IMR-90 (cell line): ENCODE data around the gene C5. TPM values are rescaled to one million over a fixed set of nuclear protein-coding genes. Genes with fewer than 3 reads are reported as not detected.

Experiments used
- ATAC-seq: fragments of 200-7000 bp; cut with Tn5 transposase; 2 replicates; pipeline ENCODE4 v1.9.1; 2020; ENCODE audit warnings: low read depth, mild to moderate bottlenecking, moderate library complexity
- BruUV-seq: library from RNA; stranded (reverse); fragments of 400-500 nt; replicated peaks from 2 replicates; lab custom pipeline; 2021; lab: Mats Ljungman, UMichigan
- CTCF ChIA-PET: fragments of 300-600 bp; formaldehyde crosslinking; extraction: SDS; loops from one replicate; lab custom pipeline; 2021; ENCODE audit warnings: antibody characterized with exemption; lab: Yijun Ruan, JAX
- POLR2A ChIA-PET: fragments of 300-600 bp; sonication (Branson Sonifier 250); formaldehyde crosslinking; loops from one replicate; lab custom pipeline; 2022; ENCODE audit warnings: antibody characterized with exemption; ENCODE audit not compliant: unreplicated experiment; lab: Charles Lee
- DNase-seq: peaks from one replicate; pipeline ENCODE4 v3.0.0; 2013
- H2AFZ ChIP-seq: replicated peaks from 2 replicates; pipeline ENCODE3; 2013; ENCODE audit warnings: low read length, mild to moderate bottlenecking; ENCODE audit not compliant: poor library complexity
- H2AK5ac ChIP-seq: 2 replicates; pipeline ENCODE4 v1.6.1; 2013; ENCODE audit warnings: low read depth, low read length, inconsistent platforms
- H2AK9ac ChIP-seq: replicated peaks from 2 replicates; pipeline ENCODE3; 2013; ENCODE audit warnings: mild to moderate bottlenecking, low read depth, low read length, moderate library complexity; ENCODE audit not compliant: poor library complexity
- H2BK120ac ChIP-seq: 2 replicates; pipeline ENCODE4 v1.6.1; 2013; ENCODE audit warnings: low read depth, low read length, inconsistent platforms
- H2BK15ac ChIP-seq: 3 replicates; pipeline ENCODE4 v1.6.1; 2013; ENCODE audit warnings: low read depth, low read length, inconsistent platforms
- H2BK20ac ChIP-seq: 2 replicates; pipeline ENCODE4 v1.6.1; 2013; ENCODE audit warnings: low read depth, mild to moderate bottlenecking, inconsistent platforms, low read length, moderate library complexity
- H2BK5ac ChIP-seq: 2 replicates; pipeline ENCODE4 v1.6.1; 2013; ENCODE audit warnings: mild to moderate bottlenecking, low read depth, low read length, inconsistent platforms; ENCODE audit not compliant: poor library complexity, severe bottlenecking
- H3K14ac ChIP-seq: replicated peaks from 2 replicates; pipeline ENCODE4 v1.6.1; 2013; ENCODE audit warnings: low read depth, low read length, inconsistent platforms
- H3K18ac ChIP-seq: 2 replicates; pipeline ENCODE4 v1.6.1; 2013; ENCODE audit warnings: low read depth, low read length, control low read depth
- H3K23ac ChIP-seq: 2 replicates; pipeline ENCODE4 v1.6.1; 2013; ENCODE audit warnings: low read depth, low read length, inconsistent platforms
- H3K27ac ChIP-seq: 2 replicates; pipeline ENCODE4 v1.5.1; 2013; ENCODE audit warnings: mild to moderate bottlenecking, control low read depth, low read length; ENCODE audit not compliant: insufficient read depth
- H3K27me3 ChIP-seq: 2 replicates; pipeline ENCODE4 v1.6.1; 2013; ENCODE audit warnings: low read length; ENCODE audit not compliant: control insufficient read depth, insufficient read depth
- H3K36me3 ChIP-seq: 2 replicates; pipeline ENCODE4 v1.6.1; 2013; ENCODE audit warnings: low read length, mixed read lengths; ENCODE audit not compliant: control insufficient read depth, insufficient read depth
- H3K4ac ChIP-seq: 2 replicates; pipeline ENCODE4 v1.6.1; 2013; ENCODE audit warnings: low read depth, low read length, inconsistent platforms
- H3K4me1 ChIP-seq: 2 replicates; pipeline ENCODE4 v1.6.1; 2013; ENCODE audit warnings: low read length, mixed read lengths; ENCODE audit not compliant: control insufficient read depth, insufficient read depth
- H3K4me2 ChIP-seq: 2 replicates; pipeline ENCODE4 v1.6.1; 2013; ENCODE audit warnings: low read depth, mild to moderate bottlenecking, control low read depth, low read length, moderate library complexity
- H3K4me3 ChIP-seq: 2 replicates; pipeline ENCODE4 v1.5.1; 2013; ENCODE audit warnings: low read depth, mild to moderate bottlenecking, control low read depth, low read length, moderate library complexity; ENCODE audit not compliant: insufficient read depth
- H3K56ac ChIP-seq: 2 replicates; pipeline ENCODE4 v1.6.1; 2013; ENCODE audit warnings: low read length, inconsistent platforms; ENCODE audit not compliant: insufficient read depth; ENCODE audit errors: extremely low read depth
- H3K79me1 ChIP-seq, 2 experiments: 2 replicates each; pipeline ENCODE4 v1.6.1; 2013; ENCODE audit warnings: low read length in 2 of 2, inconsistent platforms in 1 of 2, low read depth in 1 of 2
- H3K9ac ChIP-seq: 2 replicates; pipeline ENCODE4 v1.6.1; 2013; ENCODE audit warnings: low read depth, low read length, control low read depth
- H3K9me1 ChIP-seq: 2 replicates; pipeline ENCODE4 v1.6.1; 2013; ENCODE audit warnings: low read length, inconsistent platforms; ENCODE audit not compliant: insufficient read depth
- H3K9me3 ChIP-seq: 2 replicates; pipeline ENCODE4 v1.6.1; 2013; ENCODE audit warnings: low read length; ENCODE audit not compliant: control insufficient read depth, insufficient read depth
- H4K20me1 ChIP-seq: 2 replicates; pipeline ENCODE4 v1.6.1; 2013; ENCODE audit warnings: low read length, inconsistent platforms; ENCODE audit not compliant: insufficient read depth
- H4K5ac ChIP-seq: 2 replicates; pipeline ENCODE4 v1.6.1; 2013; ENCODE audit warnings: mild to moderate bottlenecking, low read depth, low read length, control low read depth
- H4K8ac ChIP-seq, 2 experiments: 2 replicates each; pipeline ENCODE4 v1.6.1; 2013; ENCODE audit warnings: low read depth in 2 of 2, low read length in 2 of 2, control low read depth in 1 of 2, inconsistent platforms in 1 of 2
- H4K91ac ChIP-seq: 2 replicates; pipeline ENCODE4 v1.6.1; 2013; ENCODE audit warnings: low read depth, low read length, inconsistent platforms; ENCODE audit not compliant: insufficient read depth
- BHLHE40 ChIP-seq: fragments of 150-350 bp; IDR thresholded peaks from 2 replicates; pipeline ENCODE4 v1.6.1; 2016; ENCODE audit warnings: mild to moderate bottlenecking, low read depth, low read length
- CEBPB ChIP-seq: IDR thresholded peaks from 2 replicates; pipeline ENCODE4 v1.6.1; 2012; ENCODE audit warnings: low read depth, low read length, improper control_type of control experiment
- CHD1 ChIP-seq: IDR thresholded peaks from 2 replicates; pipeline ENCODE4 v1.6.1; 2012; ENCODE audit warnings: low read depth, low read length, improper control_type of control experiment
- CTCF ChIP-seq: conservative IDR thresholded peaks from 2 replicates; pipeline ENCODE4 v1.5.1; 2012; ENCODE audit warnings: mild to moderate bottlenecking, low read depth, low read length, improper control_type of control experiment
- ELK1 ChIP-seq: fragments of 150-350 bp; IDR thresholded peaks from 2 replicates; pipeline ENCODE4 v1.6.1; 2016; ENCODE audit warnings: low read depth, mild to moderate bottlenecking, low read length, moderate library complexity, borderline replicate concordance
- MAFK ChIP-seq: IDR thresholded peaks from 2 replicates; pipeline ENCODE4 v1.6.1; 2012; ENCODE audit warnings: low read depth, low read length, improper control_type of control experiment
- MAZ ChIP-seq: IDR thresholded peaks from 2 replicates; pipeline ENCODE4 v1.6.1; 2012; ENCODE audit warnings: low read depth, mild to moderate bottlenecking, low read length, improper control_type of control experiment, moderate library complexity, borderline replicate concordance
- NFE2L2 ChIP-seq: fragments of 150-350 bp; IDR thresholded peaks from 2 replicates; pipeline ENCODE4 v1.6.1; 2016; ENCODE audit warnings: low read depth, mild to moderate bottlenecking, low read length
- RAD21 ChIP-seq: IDR thresholded peaks from 2 replicates; pipeline ENCODE4 v1.6.1; 2012; ENCODE audit warnings: low read length, improper control_type of control experiment
- RCOR1 ChIP-seq: IDR thresholded peaks from 2 replicates; pipeline ENCODE4 v1.6.1; 2012; ENCODE audit warnings: mild to moderate bottlenecking, low read length, improper control_type of control experiment; ENCODE audit not compliant: insufficient replicate concordance
- RFX5 ChIP-seq: IDR thresholded peaks from 2 replicates; pipeline ENCODE4 v1.8.0; 2012; ENCODE audit warnings: low read depth, mild to moderate bottlenecking, low read length, moderate library complexity
- SMC3 ChIP-seq: fragments of 150-350 bp; IDR thresholded peaks from 2 replicates; pipeline ENCODE4 v1.6.1; 2016; ENCODE audit warnings: low read depth, mild to moderate bottlenecking, antibody characterized with exemption, low read length, moderate library complexity
- USF2 ChIP-seq: fragments of 150-350 bp; IDR thresholded peaks from 2 replicates; pipeline ENCODE4 v1.6.1; 2017; ENCODE audit warnings: mild to moderate bottlenecking, antibody characterized with exemption, low read length, low read depth
- WGBS, 2 experiments: methylation state at CpG; one replicate each; pipeline versions ENCODE4 v1.1.5 to v1.1.7; 2013; ENCODE audit warnings: missing lambda C conversion rate in 2 of 2; ENCODE audit not compliant: insufficient read length in 1 of 2; ENCODE audit errors: extremely low coverage in 2 of 2; 5-methylcytosine and 5-hydroxymethylcytosine counted together
- dilution Hi-C: fragments of 300-500 bp; cut with HindIII; formaldehyde crosslinking; loops from one replicate; pipeline ENCODE4 v1.14.3; 2018; ENCODE audit warnings: low sequenced_read_pairs; ENCODE audit not compliant: unreplicated experiment
- in situ Hi-C: fragments of 300-500 bp; cut with MboI; formaldehyde crosslinking; loops from 3 replicates; pipeline ENCODE4 v1.14.3; 2019; ENCODE audit warnings: low sequenced_read_pairs, inconsistent platforms, mixed read lengths
- intact Hi-C: fragments of 100-400 bp; cut with micrococcal nuclease; formaldehyde crosslinking; loops from 2 replicates; pipeline ENCODE4 v1.10.0; 2022
- polyA plus RNA-seq, 3 experiments: library from polyadenylated mRNA; depleted of rRNA; stranded (reverse); fragments of >200 nt; gene quantifications; 2 replicates each; pipeline ENCODE4 v1.2.3, GENCODE V29; 2012; ENCODE audit warnings: low replicate concordance in 1 of 3
- total RNA-seq: library from RNA; depleted of rRNA; stranded (reverse); fragments of >200 nt; gene quantifications from 2 replicates; pipeline ENCODE4 v1.2.3, GENCODE V29; 2012

The C5 gene
- total and polyA plus RNA-seq, 2 of the 4 experiments (the other 2 are of a cell fraction) = 1.5 to 2.3 TPM

DNA sequence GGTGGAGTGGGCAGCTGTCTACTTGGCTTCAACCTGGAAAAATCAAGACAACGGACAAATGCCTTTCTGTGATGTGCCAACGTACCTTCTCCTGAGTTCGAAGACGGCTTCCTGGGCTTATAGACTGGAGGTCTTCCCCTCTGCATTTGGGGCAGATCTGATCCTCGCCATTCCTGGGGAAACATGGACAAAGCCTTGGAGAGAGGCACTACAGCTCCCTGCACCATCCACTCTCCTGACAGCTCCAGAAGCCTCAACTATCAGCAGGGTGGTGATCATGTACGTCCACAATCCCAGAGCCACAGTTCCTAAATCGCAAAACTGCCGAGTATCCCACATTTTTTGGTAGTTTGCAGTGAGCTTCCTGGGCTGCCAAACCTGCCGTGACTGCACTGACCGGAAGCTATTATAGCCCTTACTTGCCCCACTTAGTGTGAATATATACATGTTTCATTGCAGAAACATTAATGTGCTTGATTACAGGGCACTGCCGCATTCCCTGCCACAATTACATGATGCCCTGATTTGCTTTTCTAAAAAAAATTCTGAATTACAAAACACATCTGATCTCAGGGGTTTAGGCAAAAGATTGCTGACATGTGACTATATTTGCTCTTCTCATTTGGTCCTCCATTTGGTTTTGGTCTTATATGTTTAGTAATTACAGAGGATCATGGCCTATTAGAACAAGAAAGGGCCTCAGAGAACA lies 126.3 kb downstream of the C5 start:
- Histone ChIP-seq H3K23ac (no peak overlapping the region), H3K9ac (no peak overlapping the region), H3K56ac (no peak overlapping the region), H3K36me3 (no peaks in the 10 kb centered on the region), H3K18ac (no peak overlapping the region), H3K4me2 (no peak overlapping the region), H3K27ac (no peak overlapping the region), H3K14ac (no peak overlapping the region), H2AK5ac (no peak overlapping the region; the same call in 1 of the 2 replicates), H3K4me3 (no peak overlapping the region), H2AFZ (no peak overlapping the region), H3K79me1 (peaks cover 0 to 29% of the 10 kb centered on the region in 2 experiments; a peak in 2 of 4 replicates), H3K4ac (no peak overlapping the region; the same call in 1 of the 2 replicates), H4K8ac (no peak overlapping the region), H3K9me1 (peaks cover 26% of the 10 kb centered on the region), H3K4me1 (peaks cover 26% of the 10 kb centered on the region), H3K9me3 (no peaks in the 10 kb centered on the region), H4K20me1 (no peaks in the 10 kb centered on the region), H3K27me3 (no peaks in the 10 kb centered on the region), H4K91ac (no peak overlapping the region), H2AK9ac (no peak overlapping the region), H4K5ac (no peak overlapping the region), H2BK15ac (no peak overlapping the region), H2BK20ac (no peak overlapping the region), H2BK120ac (no peak overlapping the region), H2BK5ac (no peak overlapping the region)
- POLR2A ChIA-PET = no interaction called here
- 89% methylated on average over 4 of the region's 11 CpGs; no CpG with 5 or more reads in 1 of the 2 experiments for WGBS, 2 experiments
- ATAC-seq (no peak), DNase-seq (no peak)
- CTCF ChIA-PET = no interaction called here
- BruUV-seq = no TSS peak
- in situ Hi-C loops (no loop called here), intact Hi-C loops (no loop called here), dilution Hi-C loops (no loop called here)
- no peak for TF ChIP-seq RFX5
- no peak for TF ChIP-seq CEBPB
- no peak for TF ChIP-seq BHLHE40
- TF ChIP-seq CHD1 = no peak
- TF ChIP-seq RAD21 = no peak
- no peak for TF ChIP-seq CTCF
- TF ChIP-seq NFE2L2 = no peak
- no peak for TF ChIP-seq USF2
- no peak for TF ChIP-seq SMC3
- no peak for TF ChIP-seq RCOR1
- TF ChIP-seq MAFK = no peak
- no peak for TF ChIP-seq MAZ
- TF ChIP-seq ELK1 = no peak
